Muscle layer of duodenum (tissue), 2 donors: ENCODE data around the gene PARK7.

ENCODE experiments used
- H3K27ac ChIP-seq: one replicate; pipeline ENCODE4 v1.7.0; 2013; ENCODE audit warnings: mild to moderate bottlenecking, low read length
- H3K27me3 ChIP-seq: one replicate; pipeline ENCODE4 v1.7.0; 2013; ENCODE audit warnings: low read depth, mild to moderate bottlenecking, control low read depth, low read length
- H3K36me3 ChIP-seq, 2 donors: one replicate each; pipeline ENCODE4 v1.7.0; 2013; ENCODE audit warnings: low read length in 2 of 2, control low read depth in 1 of 2, mild to moderate bottlenecking in 1 of 2; ENCODE audit not compliant: insufficient read depth in 2 of 2, control insufficient read depth in 1 of 2
- H3K4me1 ChIP-seq, 2 donors: one replicate each; pipeline ENCODE4 v1.7.0; 2013; ENCODE audit warnings: low read length in 2 of 2, mild to moderate bottlenecking in 2 of 2, control low read depth in 1 of 2, moderate library complexity in 1 of 2; ENCODE audit not compliant: insufficient read depth in 2 of 2, control insufficient read depth in 1 of 2
- H3K4me3 ChIP-seq, 2 donors: one replicate each; pipeline ENCODE4 v1.7.0; 2013; ENCODE audit warnings: low read length in 2 of 2, low read depth in 1 of 2, mild to moderate bottlenecking in 1 of 2
- H3K9me3 ChIP-seq, 2 donors: one replicate each; pipeline ENCODE4 v1.7.0; 2013; ENCODE audit warnings: low read length in 2 of 2, control low read depth in 1 of 2, mild to moderate bottlenecking in 1 of 2; ENCODE audit not compliant: control insufficient read depth in 1 of 2
- donor health status: healthy.

Gene PARK7

GRCh38 chr1:7967196-7967595, 5.7 kb downstream of the PARK7 start:
- Histone ChIP-seq H3K27ac (no peak overlapping the region), H3K36me3 (peaks cover 38 to 56% of the 10 kb centered on the region in 2 donors), H3K4me1 (peaks cover 0 to 13% of the 10 kb centered on the region in 2 donors)

GRCh38 chr1:7967651-7968050, 6.1 kb downstream of the PARK7 start:
- Histone ChIP-seq H3K9me3 (no peaks in the 10 kb centered on the region), H3K27ac (no peak overlapping the region), H3K4me3 (no peak overlapping the region), H3K27me3 (no peaks in the 10 kb centered on the region), H3K4me1 (peaks cover 0 to 9% of the 10 kb centered on the region in 2 donors), H3K36me3 (peaks cover 40 to 61% of the 10 kb centered on the region in 2 donors)

More at GRCh38 chr1:7967196-7967595, 5.7 kb downstream of the PARK7 start:
- no peaks in the 10 kb centered on the region for H3K27me3 ChIP-seq
- no peak overlapping the region for H3K4me3 ChIP-seq
- no peaks in the 10 kb centered on the region for H3K9me3 ChIP-seq

GRCh38 chr1:7970246-7970645, 8.7 kb downstream of the PARK7 start:
- no peaks in the 10 kb centered on the region for H3K9me3 ChIP-seq
- H3K4me3 ChIP-seq = no peak overlapping the region
- H3K36me3 ChIP-seq = peaks cover 25 to 57% of the 10 kb centered on the region in 2 donors
- H3K27ac ChIP-seq = no peak overlapping the region
- H3K4me1 ChIP-seq = peaks cover 0 to 4% of the 10 kb centered on the region in 2 donors
- H3K27me3 ChIP-seq = no peaks in the 10 kb centered on the region

- Histone ChIP-seq H3K4me3 (no peak overlapping the region), H3K27me3 (no peaks in the 10 kb centered on the region), H3K36me3 (peaks cover 22 to 50% of the 10 kb centered on the region in 2 donors), H3K27ac (no peak overlapping the region), H3K9me3 (no peaks in the 10 kb centered on the region), H3K4me1 (peaks cover 0 to 4% of the 10 kb centered on the region in 2 donors)
Observed at GRCh38 chr1:7971024-7971423, 9.5 kb downstream of the PARK7 start.

GRCh38 chr1:7972285-7972684, 10.8 kb downstream of the PARK7 start:
- Histone ChIP-seq H3K36me3 (peaks cover 25 to 39% of the 10 kb centered on the region in 2 donors), H3K27ac (no peak overlapping the region), H3K4me1 (peaks cover 0 to 4% of the 10 kb centered on the region in 2 donors), H3K27me3 (no peaks in the 10 kb centered on the region), H3K4me3 (no peak overlapping the region), H3K9me3 (no peaks in the 10 kb centered on the region)

GRCh38 chr1:7973086-7973485, 11.6 kb downstream of the PARK7 start:
- peaks cover 0 to 4% of the 10 kb centered on the region in 2 donors for H3K4me1 ChIP-seq
- H3K4me3 ChIP-seq = no peak overlapping the region
- H3K36me3 ChIP-seq = peaks cover 25 to 39% of the 10 kb centered on the region in 2 donors
- no peaks in the 10 kb centered on the region for H3K27me3 ChIP-seq
- no peak overlapping the region for H3K27ac ChIP-seq
- H3K9me3 ChIP-seq = no peaks in the 10 kb centered on the region

- H3K4me3 ChIP-seq = no peak overlapping the region
- H3K9me3 ChIP-seq = no peaks in the 10 kb centered on the region
- H3K36me3 ChIP-seq = peaks cover 29 to 41% of the 10 kb centered on the region in 2 donors
- no peaks in the 10 kb centered on the region for H3K27me3 ChIP-seq
- H3K27ac ChIP-seq = no peak overlapping the region
- H3K4me1 ChIP-seq = peaks cover 0 to 4% of the 10 kb centered on the region in 2 donors
Observed at GRCh38 chr1:7975212-7975865, 13.8 kb downstream of the PARK7 start.

GRCh38 chr1:7980984-7981383, 19.5 kb downstream of the PARK7 start:
- Histone ChIP-seq H3K4me1 (peaks cover 0 to 10% of the 10 kb centered on the region in 2 donors), H3K27ac (no peak overlapping the region), H3K27me3 (no peaks in the 10 kb centered on the region), H3K9me3 (no peaks in the 10 kb centered on the region), H3K4me3 (no peak overlapping the region), H3K36me3 (peaks cover 51% of the 10 kb centered on the region in 2 donors)

GRCh38 chr1:7983086-7983778, 21.7 kb downstream of the PARK7 start:
- peaks cover 0 to 6% of the 10 kb centered on the region in 2 donors for H3K4me1 ChIP-seq
- peaks cover 54 to 59% of the 10 kb centered on the region in 2 donors for H3K36me3 ChIP-seq
- H3K27ac ChIP-seq = no peak overlapping the region
- no peaks in the 10 kb centered on the region for H3K27me3 ChIP-seq
- no peak overlapping the region for H3K4me3 ChIP-seq
- H3K9me3 ChIP-seq = no peaks in the 10 kb centered on the region

- Histone ChIP-seq H3K4me1 (peaks cover 0 to 9% of the 10 kb centered on the region in 2 donors), H3K27ac (no peak overlapping the region), H3K9me3 (no peaks in the 10 kb centered on the region), H3K4me3 (no peak overlapping the region), H3K36me3 (peaks cover 45 to 48% of the 10 kb centered on the region in 2 donors), H3K27me3 (no peaks in the 10 kb centered on the region)
Observed at GRCh38 chr1:7984811-7985210, 23.3 kb downstream of the PARK7 start.

- no peaks in the 10 kb centered on the region for H3K27me3 ChIP-seq
- no peaks in the 10 kb centered on the region for H3K9me3 ChIP-seq
- H3K4me3 ChIP-seq = no peak overlapping the region
- peaks cover 36 to 39% of the 10 kb centered on the region in 2 donors for H3K36me3 ChIP-seq
- no peak overlapping the region for H3K27ac ChIP-seq
- H3K4me1 ChIP-seq = peaks cover 0 to 9% of the 10 kb centered on the region in 2 donors
Observed at GRCh38 chr1:7985851-7986612, 24.5 kb downstream of the PARK7 start.
